Mesenchymal stem cell (in vitro differentiated cells and primary cell): Measurements from ENCODE around the gene MYO18B.

Experiments
- DNase-seq: peaks from one replicate; pipeline ENCODE4 v3.0.0-alpha.2; 2013
- H2AFZ ChIP-seq: one replicate; pipeline ENCODE4 v1.6.1; 2013; ENCODE audit warnings: low read depth, mild to moderate bottlenecking, control low read depth, inconsistent platforms, low read length, moderate library complexity
- H2AK5ac ChIP-seq: 2 replicates; pipeline ENCODE4 v1.6.1; 2013; ENCODE audit warnings: low read length, moderate library complexity, mild to moderate bottlenecking, inconsistent platforms; ENCODE audit not compliant: severe bottlenecking
- H2BK120ac ChIP-seq: one replicate; pipeline ENCODE4 v1.6.1; 2013; ENCODE audit warnings: low read depth, mild to moderate bottlenecking, inconsistent platforms, low read length, moderate library complexity
- H2BK12ac ChIP-seq, 2 experiments: one replicate each; pipeline ENCODE4 v1.6.1; 2013; ENCODE audit warnings: inconsistent platforms in 2 of 2, low read length in 2 of 2, mild to moderate bottlenecking in 2 of 2, moderate library complexity in 2 of 2, control low read depth in 1 of 2
- H2BK15ac ChIP-seq: one replicate; pipeline ENCODE4 v1.6.1; 2013; ENCODE audit warnings: mild to moderate bottlenecking, low read depth, inconsistent platforms; ENCODE audit not compliant: poor library complexity, severe bottlenecking
- H2BK5ac ChIP-seq: 2 replicates; pipeline ENCODE4 v1.6.1; 2013; ENCODE audit warnings: low read depth, mild to moderate bottlenecking, low read length, control low read depth, inconsistent platforms; ENCODE audit not compliant: poor library complexity, severe bottlenecking
- H3K14ac ChIP-seq, 2 experiments: one replicate each; pipeline ENCODE4 v1.6.1; 2013; ENCODE audit warnings: inconsistent platforms in 2 of 2, low read length in 2 of 2, control low read depth in 1 of 2, mild to moderate bottlenecking in 1 of 2, moderate library complexity in 1 of 2
- H3K18ac ChIP-seq, 2 experiments: one replicate each; pipeline ENCODE4 v1.6.1; 2013; ENCODE audit warnings: inconsistent platforms in 2 of 2, low read length in 2 of 2, control low read depth in 1 of 2, low read depth in 1 of 2, mild to moderate bottlenecking in 1 of 2
- H3K23ac ChIP-seq, 2 experiments: one replicate each; pipeline ENCODE4 v1.6.1; 2013; ENCODE audit warnings: inconsistent platforms in 2 of 2, low read length in 2 of 2, mild to moderate bottlenecking in 2 of 2, moderate library complexity in 2 of 2, control low read depth in 1 of 2
- H3K27ac ChIP-seq: 2 replicates; pipeline ENCODE4 v1.5.1; 2013; ENCODE audit warnings: mild to moderate bottlenecking, moderate library complexity, low read length, control low read depth, inconsistent platforms; ENCODE audit not compliant: poor library complexity, severe bottlenecking
- H3K27me3 ChIP-seq, 2 experiments: 2 replicates each; pipeline versions ENCODE4 v1.6.1 to v1.7.0; 2013; ENCODE audit warnings: low read length in 2 of 2, mild to moderate bottlenecking in 2 of 2, moderate library complexity in 2 of 2, control low read depth in 1 of 2, inconsistent platforms in 1 of 2; ENCODE audit not compliant: control insufficient read depth in 1 of 2, insufficient read depth in 1 of 2
- H3K36me3 ChIP-seq, 2 experiments: 2 replicates each; pipeline versions ENCODE4 v1.6.1 to v1.7.0; 2013; ENCODE audit warnings: low read length in 2 of 2, control low read depth in 1 of 2, inconsistent platforms in 1 of 2, low read depth in 1 of 2, mild to moderate bottlenecking in 1 of 2; ENCODE audit not compliant: insufficient read depth in 2 of 2, control insufficient read depth in 1 of 2
- H3K4ac ChIP-seq, 2 experiments: one replicate each; pipeline ENCODE4 v1.6.1; 2013; ENCODE audit warnings: inconsistent platforms in 2 of 2, low read length in 2 of 2, mild to moderate bottlenecking in 2 of 2, moderate library complexity in 2 of 2, control low read depth in 1 of 2, low read depth in 1 of 2
- H3K4me1 ChIP-seq: 2 replicates; pipeline ENCODE4 v1.6.1; 2013; ENCODE audit warnings: low read depth, low read length, control low read depth; ENCODE audit not compliant: control insufficient read depth, insufficient read depth
- H3K4me2 ChIP-seq: 2 replicates; pipeline ENCODE4 v1.6.1; 2013; ENCODE audit warnings: low read length, mild to moderate bottlenecking, inconsistent platforms; ENCODE audit not compliant: poor library complexity, severe bottlenecking
- H3K4me3 ChIP-seq, 2 experiments: 2 replicates each; pipeline versions ENCODE4 v1.5.1 to v1.7.0; 2013; ENCODE audit warnings: low read length in 2 of 2, mild to moderate bottlenecking in 2 of 2, control low read depth in 1 of 2, low read depth in 1 of 2; ENCODE audit not compliant: insufficient read depth in 1 of 2
- H3K79me1 ChIP-seq: replicated peaks from 2 replicates; pipeline ENCODE4 v1.6.1; 2013; ENCODE audit warnings: mild to moderate bottlenecking, control low read depth, low read length, inconsistent platforms; ENCODE audit not compliant: poor library complexity, severe bottlenecking
- H3K9ac ChIP-seq: 2 replicates; pipeline ENCODE4 v1.7.0; 2013; ENCODE audit warnings: mild to moderate bottlenecking, low read length, moderate library complexity
- H3K9me3 ChIP-seq: 2 replicates; pipeline ENCODE4 v1.7.0; 2013; ENCODE audit warnings: mild to moderate bottlenecking, low read length; ENCODE audit not compliant: control insufficient read depth
- H4K8ac ChIP-seq: one replicate; pipeline ENCODE4 v1.6.1; 2013; ENCODE audit warnings: inconsistent platforms, mild to moderate bottlenecking, low read length, moderate library complexity
- H4K91ac ChIP-seq: one replicate; pipeline ENCODE4 v1.6.1; 2013; ENCODE audit warnings: mild to moderate bottlenecking, low read length, inconsistent platforms
- WGBS: methylation state at CpG from one replicate; pipeline ENCODE4 v1.1.7; 2013; ENCODE audit warnings: mixed read lengths; 5-methylcytosine and 5-hydroxymethylcytosine counted together

The MYO18B gene

DNA sequence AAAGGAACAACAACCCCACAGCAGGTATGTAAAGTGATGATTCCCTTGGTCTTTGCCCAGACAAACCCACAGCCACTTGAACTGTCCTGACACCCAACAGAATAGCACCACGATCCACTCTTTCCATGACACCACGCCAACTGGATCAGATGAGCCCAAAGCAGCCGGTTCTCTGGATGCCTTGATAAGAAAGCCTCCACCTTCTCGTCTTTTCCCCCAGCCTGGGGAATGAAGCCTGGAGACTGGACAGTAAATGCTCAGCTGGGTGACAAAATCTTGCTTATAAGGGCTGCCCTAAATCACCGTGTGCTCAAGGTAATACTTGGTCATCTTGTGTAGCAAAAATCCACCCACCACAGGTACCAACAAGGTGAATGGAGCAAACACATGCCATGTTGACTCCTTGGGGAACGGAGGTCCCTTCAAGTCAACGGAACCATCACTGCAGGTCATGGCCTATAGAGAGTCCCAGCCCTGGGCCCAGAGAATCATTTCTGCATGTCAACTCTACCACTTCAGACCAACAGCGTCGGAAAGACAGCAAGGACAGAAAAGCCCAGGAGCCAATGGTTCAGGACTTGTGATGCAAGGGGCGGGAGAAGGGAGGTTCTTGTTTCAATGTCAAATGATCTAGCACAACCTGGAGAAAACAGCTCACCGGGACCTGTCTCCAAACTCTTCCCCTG, 2.2 kb upstream of the MYO18B start:
- WGBS = 92% methylated on average over 7 of the region's 11 CpGs
- H3K9me3 ChIP-seq = no peaks in the 10 kb centered on the region
- H4K8ac ChIP-seq = no peak overlapping the region
- no peak overlapping the region for H3K14ac ChIP-seq
- no peak overlapping the region for H4K91ac ChIP-seq
- no peaks in the 10 kb centered on the region for H3K79me1 ChIP-seq
- no peak overlapping the region for H2BK15ac ChIP-seq
- H2AFZ ChIP-seq = no peak overlapping the region
- peaks cover 8 to 15% of the 10 kb centered on the region in 2 experiments for H3K27me3 ChIP-seq
- no peak overlapping the region for H3K4ac ChIP-seq
- H2BK120ac ChIP-seq = no peak overlapping the region
- no peak for DNase-seq
- no peak overlapping the region for H2BK5ac ChIP-seq
- H3K4me1 ChIP-seq = no peaks in the 10 kb centered on the region
- no peak overlapping the region for H2BK12ac ChIP-seq
- H3K4me3 ChIP-seq = no peak overlapping the region
- no peak overlapping the region for H3K18ac ChIP-seq
- H3K23ac ChIP-seq = no peak overlapping the region
- H3K9ac ChIP-seq = no peak overlapping the region
- H3K4me2 ChIP-seq = no peak overlapping the region
- no peaks in the 10 kb centered on the region for H3K36me3 ChIP-seq
- H2AK5ac ChIP-seq = no peak overlapping the region
- no peak overlapping the region for H3K27ac ChIP-seq

- H3K23ac ChIP-seq = no peak overlapping the region
- no peak overlapping the region for H3K14ac ChIP-seq
- H3K18ac ChIP-seq = no peak overlapping the region
- H3K79me1 ChIP-seq = no peaks in the 10 kb centered on the region
- peaks cover 4 to 11% of the 10 kb centered on the region in 2 experiments for H3K27me3 ChIP-seq
- 95% methylated on average over 6 of the region's 6 CpGs for WGBS
- peaks cover 3% of the 10 kb centered on the region for H3K4me1 ChIP-seq
- H3K4ac ChIP-seq = no peak overlapping the region
- H3K4me3 ChIP-seq = no peak overlapping the region
- no peaks in the 10 kb centered on the region for H3K36me3 ChIP-seq
- H2BK15ac ChIP-seq = no peak overlapping the region
- no peak overlapping the region for H2BK12ac ChIP-seq
- H3K9me3 ChIP-seq = no peaks in the 10 kb centered on the region
- no peak overlapping the region for H4K91ac ChIP-seq
- no peak for DNase-seq
- no peak overlapping the region for H3K27ac ChIP-seq
- no peak overlapping the region for H2BK5ac ChIP-seq
- H2AFZ ChIP-seq = no peak overlapping the region
- no peak overlapping the region for H2BK120ac ChIP-seq
- H4K8ac ChIP-seq = no peak overlapping the region
- H3K4me2 ChIP-seq = no peak overlapping the region
- H2AK5ac ChIP-seq = no peak overlapping the region
- no peak overlapping the region for H3K9ac ChIP-seq
Measured at GRCh38 chr22:25742918-25743708, 1.1 kb downstream of the MYO18B start.

- Histone ChIP-seq H2BK12ac (no peak overlapping the region), H2BK15ac (no peak overlapping the region), H3K23ac (no peak overlapping the region), H3K79me1 (no peaks in the 10 kb centered on the region), H3K18ac (no peak overlapping the region), H4K8ac (no peak overlapping the region), H3K9ac (no peak overlapping the region), H3K4me1 (peaks cover 3% of the 10 kb centered on the region), H2AFZ (no peak overlapping the region), H3K14ac (no peak overlapping the region), H4K91ac (no peak overlapping the region), H2AK5ac (no peak overlapping the region), H3K27me3 (peaks cover 6 to 7% of the 10 kb centered on the region in 2 experiments), H3K36me3 (no peaks in the 10 kb centered on the region), H3K4ac (no peak overlapping the region), H3K9me3 (no peaks in the 10 kb centered on the region), H2BK120ac (no peak overlapping the region), H2BK5ac (no peak overlapping the region), H3K27ac (no peak overlapping the region), H3K4me2 (no peak overlapping the region), H3K4me3 (no peak overlapping the region)
- DNase-seq = no peak
- WGBS = 85% methylated on average over 3 of the region's 4 CpGs
Measured at GRCh38 chr22:25744694-25745093, 2.7 kb downstream of the MYO18B start.

GRCh38 chr22:25745341-25746011, 3.5 kb downstream of the MYO18B start:
- Histone ChIP-seq H2AFZ (no peak overlapping the region), H3K4me1 (peaks cover 3% of the 10 kb centered on the region), H3K4me2 (no peak overlapping the region), H3K9ac (peak overlapping the region; percentile 41), H3K23ac (no peak overlapping the region), H3K4me3 (no peak overlapping the region), H4K8ac (no peak overlapping the region), H2BK15ac (no peak overlapping the region), H2BK120ac (no peak overlapping the region), H3K79me1 (no peaks in the 10 kb centered on the region), H3K27me3 (peaks cover 2 to 6% of the 10 kb centered on the region in 2 experiments), H3K27ac (no peak overlapping the region), H3K18ac (no peak overlapping the region), H2BK5ac (no peak overlapping the region), H4K91ac (no peak overlapping the region), H3K14ac (no peak overlapping the region), H3K9me3 (no peaks in the 10 kb centered on the region), H3K4ac (no peak overlapping the region), H3K36me3 (no peaks in the 10 kb centered on the region), H2AK5ac (no peak overlapping the region), H2BK12ac (peak overlapping the region in 1 of 2 experiments; percentile 6)
- peak; percentile 47 for DNase-seq
- 82% methylated on average over 7 of the region's 7 CpGs for WGBS
